Astrocyte of the spinal cord (primary cell): ENCODE measurements around the gene ZFTA.
"Not testable (repeated sequence)": the region's sequence is repeated elsewhere in the genome, so short reads cannot be mapped to it uniquely, and the experiment has no call there.

Experiments
- DNase-seq: peaks from one replicate; pipeline ENCODE4 v3.0.0; 2011; ENCODE audit warnings: low read depth, low spot score
- H3K4me3 ChIP-seq: 2 replicates; pipeline ENCODE4 v1.5.1; 2011; ENCODE audit warnings: low read depth, mild to moderate bottlenecking, low read length, moderate library complexity
- CTCF ChIP-seq: IDR thresholded peaks from 2 replicates; pipeline ENCODE4 v1.5.1; 2012; ENCODE audit warnings: low read depth, mild to moderate bottlenecking, low read length, inconsistent platforms
- in situ Hi-C: cut with HindIII; loops from 2 replicates; pipeline ENCODE4 v1.10.0; 2017; ENCODE audit warnings: low sequenced_read_pairs

The ZFTA gene

DNA sequence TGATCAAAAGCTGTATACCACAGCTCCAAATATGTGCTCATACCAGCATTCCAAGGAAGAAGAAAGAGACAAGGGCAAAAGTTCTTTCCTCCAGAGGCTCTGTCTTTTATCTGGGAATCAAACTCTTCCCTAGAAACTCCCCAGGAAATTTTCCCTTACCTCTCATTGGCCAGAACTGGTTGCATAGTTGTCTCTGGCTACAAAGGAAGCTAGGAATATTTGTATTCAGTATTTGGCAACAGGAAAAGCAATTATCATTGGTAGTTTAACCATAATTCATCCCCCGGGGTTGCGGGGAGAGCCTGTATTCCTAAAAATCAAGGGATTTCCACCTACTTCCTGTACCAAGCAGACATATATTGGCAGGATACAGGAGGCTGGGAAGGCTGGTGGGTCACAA, 10.5 kb upstream of the ZFTA start:
- no peak for DNase-seq
- no peak overlapping the region for H3K4me3 ChIP-seq
- no peak for TF ChIP-seq CTCF
- in situ Hi-C loops: no loop called here

DNA sequence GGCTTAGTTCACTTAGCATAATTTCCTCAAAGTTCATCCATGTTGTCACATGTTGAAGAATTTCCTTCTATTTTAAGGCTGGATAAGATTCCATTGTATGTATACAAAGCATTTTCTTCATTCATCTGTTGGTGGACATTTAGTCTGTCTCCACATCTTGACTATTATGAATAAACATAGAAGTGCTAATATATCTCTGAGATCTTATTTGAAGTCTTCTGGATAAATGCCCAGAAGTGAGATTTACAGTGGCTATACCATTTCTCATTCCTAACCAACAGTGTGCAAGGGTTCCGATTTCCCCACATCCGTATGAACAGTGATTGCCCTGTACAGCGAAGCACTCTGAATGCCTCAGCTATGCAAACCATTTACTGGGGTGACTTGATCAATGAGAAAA, 6.6 kb upstream of the ZFTA start:
- in situ Hi-C loops: no loop called here
- no peak for TF ChIP-seq CTCF
- no peak overlapping the region for H3K4me3 ChIP-seq
- DNase-seq: no peak

DNA sequence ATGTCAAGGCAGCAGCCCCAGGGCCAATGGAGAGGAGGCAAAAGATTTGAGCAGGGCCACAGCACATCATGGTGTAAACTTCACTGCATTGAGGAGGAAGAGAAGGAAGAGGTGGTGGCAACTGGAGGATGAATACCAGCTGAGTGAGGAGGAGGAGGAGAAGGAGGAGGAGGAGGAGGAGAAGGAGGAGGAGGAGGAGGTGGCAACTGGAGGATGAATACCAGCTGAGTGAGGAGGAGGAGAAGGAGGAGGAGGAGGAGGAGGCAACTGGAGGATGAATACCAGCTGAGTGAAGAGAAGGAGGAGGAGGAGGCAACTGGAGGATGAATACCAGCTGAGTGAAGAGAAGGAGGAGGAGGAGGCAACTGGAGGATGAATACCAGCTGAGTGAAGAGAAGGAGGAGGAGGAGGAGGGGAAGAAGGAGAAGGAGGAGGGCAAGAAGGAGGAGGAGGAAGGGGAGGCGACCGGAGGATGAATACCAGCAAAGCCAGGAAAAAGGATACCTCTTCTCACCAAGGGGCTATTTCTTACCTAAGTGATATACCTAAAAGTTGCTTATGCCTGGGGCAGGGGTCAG, 3.3 kb upstream of the ZFTA start:
- DNase-seq, in situ Hi-C loops, H3K4me3 ChIP-seq: not testable (repeated sequence)

- H3K4me3 ChIP-seq: no peak overlapping the region
- no peak for DNase-seq
- no peak for TF ChIP-seq CTCF
- in situ Hi-C loops: no loop called here
Observed at GRCh38 chr11:63770763-63771162, 2.2 kb upstream of the ZFTA start.

DNA sequence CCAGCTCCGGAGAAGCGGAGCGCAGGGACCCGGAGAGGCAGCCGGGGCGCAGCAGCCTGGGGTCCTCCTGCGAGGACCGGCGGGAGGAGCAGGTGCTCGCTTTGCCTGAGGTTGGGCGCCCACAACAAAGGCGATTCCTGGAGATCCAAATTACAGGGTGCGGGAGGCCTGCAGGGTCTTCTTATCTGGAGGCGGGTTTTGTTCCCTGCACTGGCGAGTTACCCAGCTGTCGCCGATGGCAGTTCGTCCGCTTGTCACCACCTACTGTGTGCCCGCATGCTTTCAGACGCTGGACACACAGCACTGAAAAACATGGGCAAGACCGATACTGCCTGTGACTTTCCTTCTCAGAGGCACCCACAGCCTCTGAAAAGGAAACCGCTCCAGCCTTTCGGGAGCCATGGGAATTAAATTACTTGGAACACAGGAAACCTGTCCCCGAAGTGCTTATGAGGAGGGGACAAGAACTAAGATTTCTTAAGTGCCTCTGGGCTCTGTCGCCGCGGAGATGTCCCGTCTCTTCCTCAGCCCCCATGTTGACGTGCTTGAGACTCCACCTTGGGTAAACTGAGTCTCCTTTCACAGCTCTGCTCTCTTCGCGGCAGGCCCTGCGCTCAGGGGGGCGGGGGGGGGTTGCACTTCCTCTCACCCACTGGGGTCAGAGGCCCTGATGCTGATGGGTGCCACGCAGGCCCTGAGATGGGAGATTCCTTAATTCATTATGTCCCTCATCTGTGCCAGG, 1.3 kb upstream of the ZFTA start:
- no peak for TF ChIP-seq CTCF
- peak; percentile 12 for DNase-seq
- peak overlapping the region; percentile 89 for H3K4me3 ChIP-seq
- in situ Hi-C loops: no loop called here

- no peak for TF ChIP-seq CTCF
- in situ Hi-C loops: no loop called here
- peak; percentile 36 for DNase-seq
- H3K4me3 ChIP-seq: peak overlapping the region; percentile 89
Observed at GRCh38 chr11:63769042-63769713, 603 bp upstream of the ZFTA start.
